Neutrophil (primary cell): ENCODE measurements around the gene ARRDC4.

Experiments
- H3K27ac ChIP-seq: fragments of 200-600 bp; sonication (generic); 2 replicates; pipeline ENCODE4 v1.5.1; 2016; ENCODE audit warnings: mild to moderate bottlenecking, moderate library complexity
- H3K27me3 ChIP-seq: fragments of 200-600 bp; sonication (generic); 2 replicates; pipeline ENCODE4 v1.6.0; 2016; ENCODE audit warnings: mild to moderate bottlenecking
- H3K36me3 ChIP-seq: fragments of 200-600 bp; sonication (generic); 2 replicates; pipeline ENCODE4 v1.5.1; 2017
- H3K4me1 ChIP-seq, 2 experiments: fragments of 200-600 bp in 1 of 2; sonication (generic) in 1 of 2; 1 replicate in 1 of 2; 2 replicates in 1 of 2; pipeline versions ENCODE4 v1.5.1 to v1.6.1; 2013 to 2016; ENCODE audit warnings: low read depth in 1 of 2, low read length in 1 of 2, mild to moderate bottlenecking in 1 of 2, moderate library complexity in 1 of 2; ENCODE audit not compliant: control insufficient read depth in 1 of 2, insufficient read depth in 1 of 2
- H3K4me3 ChIP-seq, 2 experiments: fragments of 200-600 bp in 1 of 2; sonication (generic) in 1 of 2; 1 replicate in 1 of 2; 2 replicates in 1 of 2; pipeline ENCODE4 v1.5.1; 2013 to 2016; ENCODE audit warnings: low read depth in 1 of 2, low read length in 1 of 2, mild to moderate bottlenecking in 1 of 2, moderate library complexity in 1 of 2
- H3K9me3 ChIP-seq: fragments of 200-600 bp; sonication (generic); 2 replicates; pipeline ENCODE4 v1.5.1; 2016
- TF ChIP-seq, protein P1 (sequence below): fragments of 200-600 bp; sonication (generic); IDR thresholded peaks from 2 replicates; pipeline ENCODE4 v1.5.1; 2016; ENCODE audit warnings: antibody characterized with exemption

ARRDC4 gene

GRCh38 chr15:97947465-97948260, 12.8 kb upstream of the ARRDC4 start:
- Histone ChIP-seq H3K36me3 (no peaks in the 10 kb centered on the region), H3K4me3 (no peak overlapping the region), H3K27me3 (no peaks in the 10 kb centered on the region), H3K4me1 (no peaks in the 10 kb centered on the region), H3K9me3 (no peaks in the 10 kb centered on the region), H3K27ac (no peak overlapping the region)
- TF ChIP-seq, protein P1, sequence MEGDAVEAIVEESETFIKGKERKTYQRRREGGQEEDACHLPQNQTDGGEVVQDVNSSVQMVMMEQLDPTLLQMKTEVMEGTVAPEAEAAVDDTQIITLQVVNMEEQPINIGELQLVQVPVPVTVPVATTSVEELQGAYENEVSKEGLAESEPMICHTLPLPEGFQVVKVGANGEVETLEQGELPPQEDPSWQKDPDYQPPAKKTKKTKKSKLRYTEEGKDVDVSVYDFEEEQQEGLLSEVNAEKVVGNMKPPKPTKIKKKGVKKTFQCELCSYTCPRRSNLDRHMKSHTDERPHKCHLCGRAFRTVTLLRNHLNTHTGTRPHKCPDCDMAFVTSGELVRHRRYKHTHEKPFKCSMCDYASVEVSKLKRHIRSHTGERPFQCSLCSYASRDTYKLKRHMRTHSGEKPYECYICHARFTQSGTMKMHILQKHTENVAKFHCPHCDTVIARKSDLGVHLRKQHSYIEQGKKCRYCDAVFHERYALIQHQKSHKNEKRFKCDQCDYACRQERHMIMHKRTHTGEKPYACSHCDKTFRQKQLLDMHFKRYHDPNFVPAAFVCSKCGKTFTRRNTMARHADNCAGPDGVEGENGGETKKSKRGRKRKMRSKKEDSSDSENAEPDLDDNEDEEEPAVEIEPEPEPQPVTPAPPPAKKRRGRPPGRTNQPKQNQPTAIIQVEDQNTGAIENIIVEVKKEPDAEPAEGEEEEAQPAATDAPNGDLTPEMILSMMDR: no peak

DNA sequence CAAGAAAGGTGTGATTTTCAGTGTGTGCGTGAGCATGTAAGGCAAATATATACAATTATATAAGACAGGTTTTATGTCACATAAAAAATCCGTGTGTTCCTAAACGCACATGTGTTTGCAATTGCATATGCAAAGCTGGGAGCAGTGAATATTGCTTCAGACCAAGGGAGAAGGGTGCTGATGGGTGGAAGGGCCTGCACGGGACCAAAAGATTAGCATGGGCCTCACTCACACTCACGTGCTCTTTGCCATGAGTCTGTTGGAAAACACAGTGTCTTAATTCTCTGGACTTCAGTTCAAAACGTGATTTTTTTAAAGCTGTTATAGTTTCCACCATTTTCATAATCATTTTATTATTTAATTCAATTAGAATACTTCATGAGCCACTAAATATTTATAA, 7.2 kb upstream of the ARRDC4 start:
- no peak overlapping the region for H3K27ac ChIP-seq
- H3K4me3 ChIP-seq: no peak overlapping the region
- H3K27me3 ChIP-seq: no peaks in the 10 kb centered on the region
- no peaks in the 10 kb centered on the region for H3K36me3 ChIP-seq
- H3K4me1 ChIP-seq: peaks cover 0 to 7% of the 10 kb centered on the region in 2 experiments
- TF ChIP-seq, protein P1: no peak
- H3K9me3 ChIP-seq: no peaks in the 10 kb centered on the region

GRCh38 chr15:97953748-97954147, 6.8 kb upstream of the ARRDC4 start:
- H3K9me3 ChIP-seq: no peaks in the 10 kb centered on the region
- peaks cover 0 to 7% of the 10 kb centered on the region in 2 experiments for H3K4me1 ChIP-seq
- no peaks in the 10 kb centered on the region for H3K27me3 ChIP-seq
- H3K4me3 ChIP-seq: no peak overlapping the region
- no peak overlapping the region for H3K27ac ChIP-seq
- H3K36me3 ChIP-seq: no peaks in the 10 kb centered on the region
- TF ChIP-seq, protein P1: no peak

DNA sequence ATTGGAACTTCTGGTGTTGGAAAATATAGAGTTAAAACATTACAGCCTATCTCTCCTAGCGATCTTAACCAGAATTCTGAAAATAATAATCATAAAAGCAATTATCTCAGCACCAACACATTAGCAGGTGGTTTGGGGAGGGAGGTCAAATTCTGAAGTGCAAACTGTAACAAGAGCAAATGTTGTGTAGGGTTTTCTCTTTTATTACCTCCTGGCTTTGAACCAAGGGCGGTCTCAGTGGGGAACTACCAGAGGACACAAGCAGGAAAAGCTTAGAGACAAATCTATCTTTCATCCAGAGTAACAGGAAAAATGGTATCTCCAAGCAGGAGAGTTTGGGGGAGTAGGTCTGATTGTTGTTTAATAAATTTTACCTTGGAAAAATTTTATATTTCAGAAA, 5.5 kb upstream of the ARRDC4 start:
- no peak overlapping the region for H3K4me3 ChIP-seq
- H3K27me3 ChIP-seq: peaks cover 9% of the 10 kb centered on the region
- H3K36me3 ChIP-seq: no peaks in the 10 kb centered on the region
- peaks cover 6 to 12% of the 10 kb centered on the region in 2 experiments for H3K4me1 ChIP-seq
- H3K27ac ChIP-seq: no peak overlapping the region
- H3K9me3 ChIP-seq: no peaks in the 10 kb centered on the region
- TF ChIP-seq, protein P1: no peak

DNA sequence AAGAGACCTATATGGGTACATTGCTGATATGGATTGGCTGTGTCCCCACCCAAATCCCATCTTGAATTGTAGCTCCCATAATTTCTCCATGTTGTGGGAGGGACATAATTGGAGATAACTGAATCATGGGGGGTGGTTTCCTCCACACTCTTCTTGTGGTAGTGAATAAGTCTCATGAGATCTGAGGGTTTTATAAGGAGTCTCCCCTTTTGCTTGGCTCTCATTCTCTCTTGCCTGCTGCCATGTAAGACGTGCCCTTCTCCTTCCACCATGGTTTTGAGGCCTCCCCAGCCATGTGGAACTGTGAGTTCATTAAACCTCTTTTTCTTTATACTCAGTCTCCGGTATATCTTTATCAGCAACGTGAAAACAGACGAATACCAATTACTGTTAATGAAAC, 5.0 kb upstream of the ARRDC4 start:
- Histone ChIP-seq H3K4me3 (no peak overlapping the region), H3K27ac (no peak overlapping the region), H3K4me1 (peaks cover 8 to 17% of the 10 kb centered on the region in 2 experiments), H3K9me3 (no peaks in the 10 kb centered on the region), H3K36me3 (no peaks in the 10 kb centered on the region), H3K27me3 (peaks cover 14% of the 10 kb centered on the region)
- TF ChIP-seq, protein P1: no peak
